AG09309 (cell line): Measurements from ENCODE around the gene ARHGAP26.

Source experiments
- DNase-seq: peaks from one replicate; pipeline ENCODE4 v3.0.0-alpha.2; 2010; ENCODE audit warnings: low read depth
- H3K4me3 ChIP-seq: 2 replicates; pipeline ENCODE4 v1.5.1; 2011; ENCODE audit warnings: mild to moderate bottlenecking, low read depth, low read length, moderate library complexity; ENCODE audit not compliant: control insufficient read depth
- TF ChIP-seq, protein P1 (sequence below): IDR thresholded peaks from 2 replicates; pipeline ENCODE4 v1.5.1; 2011; ENCODE audit warnings: mild to moderate bottlenecking, low read depth, low read length, inconsistent platforms; ENCODE audit not compliant: insufficient read depth, control insufficient read depth; ENCODE audit errors: missing control alignments

Gene ARHGAP26

DNA sequence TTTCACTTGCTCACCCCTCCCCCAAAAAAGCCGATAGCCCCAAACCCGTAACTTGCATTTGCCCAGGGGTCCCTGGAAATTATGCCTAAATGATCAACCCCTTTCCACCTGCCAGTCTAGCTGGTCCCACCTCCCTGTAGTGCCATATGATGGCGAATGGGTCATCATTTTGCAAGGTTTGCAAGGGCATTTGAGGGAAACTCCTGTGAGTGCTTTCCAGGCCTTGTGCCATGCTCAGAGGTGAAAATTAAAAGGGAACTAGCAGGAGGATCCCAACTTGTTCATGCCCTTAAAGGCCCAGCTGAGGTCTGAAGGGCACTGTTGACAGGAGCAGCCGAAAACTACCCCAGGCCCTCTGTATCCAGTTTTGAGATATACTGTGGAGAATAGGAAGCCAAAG is 440.4 kb downstream of the ARHGAP26 start:
- no peak for DNase-seq
- TF ChIP-seq, protein P1, sequence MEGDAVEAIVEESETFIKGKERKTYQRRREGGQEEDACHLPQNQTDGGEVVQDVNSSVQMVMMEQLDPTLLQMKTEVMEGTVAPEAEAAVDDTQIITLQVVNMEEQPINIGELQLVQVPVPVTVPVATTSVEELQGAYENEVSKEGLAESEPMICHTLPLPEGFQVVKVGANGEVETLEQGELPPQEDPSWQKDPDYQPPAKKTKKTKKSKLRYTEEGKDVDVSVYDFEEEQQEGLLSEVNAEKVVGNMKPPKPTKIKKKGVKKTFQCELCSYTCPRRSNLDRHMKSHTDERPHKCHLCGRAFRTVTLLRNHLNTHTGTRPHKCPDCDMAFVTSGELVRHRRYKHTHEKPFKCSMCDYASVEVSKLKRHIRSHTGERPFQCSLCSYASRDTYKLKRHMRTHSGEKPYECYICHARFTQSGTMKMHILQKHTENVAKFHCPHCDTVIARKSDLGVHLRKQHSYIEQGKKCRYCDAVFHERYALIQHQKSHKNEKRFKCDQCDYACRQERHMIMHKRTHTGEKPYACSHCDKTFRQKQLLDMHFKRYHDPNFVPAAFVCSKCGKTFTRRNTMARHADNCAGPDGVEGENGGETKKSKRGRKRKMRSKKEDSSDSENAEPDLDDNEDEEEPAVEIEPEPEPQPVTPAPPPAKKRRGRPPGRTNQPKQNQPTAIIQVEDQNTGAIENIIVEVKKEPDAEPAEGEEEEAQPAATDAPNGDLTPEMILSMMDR = no peak
- no peak overlapping the region for H3K4me3 ChIP-seq

DNA sequence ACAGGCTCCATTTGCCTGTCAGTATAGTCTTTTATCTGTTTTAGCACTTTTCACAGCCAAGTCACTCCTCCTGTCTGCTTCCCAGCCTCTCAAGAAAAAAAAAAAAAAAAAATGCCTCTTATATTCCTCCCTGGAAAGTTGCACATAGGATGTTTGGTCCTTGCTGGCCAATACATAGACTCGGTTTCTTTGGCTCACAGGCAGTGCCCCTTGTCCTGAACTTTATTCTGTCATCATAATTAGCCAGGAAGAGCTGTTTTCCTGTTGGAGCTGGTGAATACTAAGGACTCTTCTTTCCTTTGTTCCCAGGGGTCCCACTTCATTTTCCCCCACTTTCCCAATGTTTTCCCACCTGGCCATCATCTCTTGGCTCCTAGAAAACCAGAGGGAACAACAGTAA is 442.1 kb downstream of the ARHGAP26 start:
- no peak for DNase-seq
- TF ChIP-seq, protein P1 = no peak
- no peak overlapping the region for H3K4me3 ChIP-seq

DNA sequence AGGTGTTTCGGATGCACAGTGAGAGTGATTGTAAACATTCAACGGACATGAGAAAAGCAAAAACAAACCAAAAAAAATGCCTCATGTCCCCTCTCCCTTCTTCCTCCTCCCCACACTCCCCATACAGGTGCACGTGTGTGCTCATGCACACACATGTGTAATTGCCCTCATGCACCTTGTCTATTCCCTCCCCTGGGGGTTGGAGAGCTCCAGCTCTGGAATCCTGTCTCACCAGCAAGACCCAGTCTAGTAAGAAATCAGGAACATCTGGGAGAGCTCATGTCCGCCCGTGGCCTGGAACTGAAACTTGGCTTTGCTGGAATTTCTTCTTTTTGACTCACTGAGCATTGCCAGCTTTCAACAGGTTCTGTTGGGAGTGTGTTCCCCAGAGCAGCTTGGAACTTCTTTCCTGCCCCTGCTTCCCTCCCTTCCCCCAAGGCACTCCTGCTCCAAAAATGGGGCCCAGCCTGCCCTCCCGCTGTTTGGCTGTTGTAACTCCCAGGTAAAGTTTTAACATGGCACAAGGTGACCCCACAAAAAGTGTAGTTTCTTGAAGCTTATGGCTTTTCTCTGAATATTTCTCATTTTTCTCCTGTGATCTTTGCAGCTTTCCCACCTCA is 443.2 kb downstream of the ARHGAP26 start:
- H3K4me3 ChIP-seq = no peak overlapping the region
- DNase-seq = no peak
- TF ChIP-seq, protein P1 = no peak

DNA sequence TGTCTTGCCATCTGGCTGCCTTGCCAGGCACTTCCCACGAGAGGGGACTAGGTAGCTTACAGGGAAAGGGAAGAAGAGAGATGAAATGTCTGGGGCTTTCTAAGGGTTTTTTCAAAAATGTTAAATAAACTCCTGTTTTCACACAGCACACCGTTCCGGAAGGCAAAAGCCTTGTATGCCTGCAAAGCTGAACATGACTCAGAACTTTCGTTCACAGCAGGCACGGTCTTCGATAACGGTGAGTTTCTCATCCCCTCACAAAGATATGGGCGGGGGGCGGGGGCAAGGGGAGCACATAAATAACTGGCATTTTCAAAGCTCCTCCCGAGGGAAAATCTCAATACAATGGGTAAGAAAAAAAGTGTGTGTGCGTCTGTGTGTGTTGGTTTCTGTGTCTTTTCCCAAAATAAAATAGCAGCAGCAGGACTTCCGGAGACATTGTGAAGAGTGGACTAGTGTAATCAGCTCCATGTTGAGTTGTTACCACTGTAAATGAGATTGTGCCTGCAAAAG is 443.7 kb downstream of the ARHGAP26 start:
- DNase-seq = no peak

DNA sequence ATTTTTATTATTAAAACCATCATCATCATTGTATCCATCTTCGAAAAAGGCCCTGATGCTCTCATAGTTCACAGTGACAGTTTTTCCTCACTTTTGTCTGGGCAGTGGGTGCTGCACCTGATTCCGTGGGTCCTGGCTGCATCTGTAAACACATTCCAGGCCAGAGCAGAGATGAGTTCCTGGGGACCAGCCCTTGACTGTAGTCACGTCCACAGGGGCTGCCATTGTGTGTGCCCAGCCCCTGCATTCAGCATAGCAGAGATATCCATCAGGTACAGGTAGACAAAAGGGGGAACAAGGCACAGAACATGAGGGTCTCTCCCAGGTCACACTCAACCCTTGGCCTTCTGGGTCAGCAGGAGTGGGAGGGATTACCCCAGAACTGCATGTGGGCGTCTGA is 444.3 kb downstream of the ARHGAP26 start:
- TF ChIP-seq, protein P1 = no peak
- no peak overlapping the region for H3K4me3 ChIP-seq
- DNase-seq = no peak

More for the DNA sequence above, 443.7 kb downstream of the ARHGAP26 start:
- TF ChIP-seq, protein P1 = no peak
- no peak overlapping the region for H3K4me3 ChIP-seq

DNA sequence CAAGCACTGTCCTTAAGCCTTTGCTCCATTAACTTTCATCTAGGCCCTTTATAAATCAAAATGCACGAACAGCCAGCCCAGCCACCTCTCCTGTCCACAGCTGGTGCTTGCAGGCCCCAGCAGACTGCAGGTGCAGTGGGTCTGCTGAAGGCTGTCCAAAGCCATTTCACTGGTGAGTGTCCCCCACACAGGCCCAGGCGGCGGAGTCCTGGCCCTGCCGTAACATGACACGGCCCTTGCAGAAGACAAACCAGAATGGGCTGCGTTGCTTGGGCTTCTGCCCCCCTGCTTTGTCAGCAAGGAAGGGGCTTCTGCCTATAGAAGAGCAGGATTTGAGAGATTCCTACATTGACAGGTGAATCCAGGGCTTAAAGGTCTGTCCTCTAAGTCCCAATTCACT is 444.7 kb downstream of the ARHGAP26 start:
- TF ChIP-seq, protein P1 = no peak
- no peak overlapping the region for H3K4me3 ChIP-seq
- DNase-seq = no peak

DNA sequence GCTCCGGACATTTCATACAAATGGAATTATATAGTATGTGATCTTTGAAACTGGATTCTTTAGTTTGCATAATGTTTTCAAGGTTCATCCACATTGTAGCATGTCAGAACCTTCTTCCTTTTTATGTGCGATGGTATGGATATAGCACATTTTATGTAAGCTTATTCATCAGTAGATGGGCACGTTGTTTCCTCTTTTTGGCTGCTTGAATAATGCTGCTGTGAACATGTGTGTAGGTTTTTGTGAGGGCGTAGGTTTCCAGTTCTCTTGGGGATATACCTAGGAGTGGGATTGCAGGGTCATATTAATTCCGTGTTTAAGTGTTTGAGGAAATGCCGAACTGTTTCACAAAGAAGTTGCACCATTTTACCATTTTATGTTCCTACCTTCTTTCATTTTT is 445.5 kb downstream of the ARHGAP26 start:
- TF ChIP-seq, protein P1 = no peak
- DNase-seq = no peak
- no peak overlapping the region for H3K4me3 ChIP-seq
